ENCODE results near the gene GLIS2. TPM values are rescaled to one million over a fixed set of nuclear protein-coding genes. Genes with fewer than 3 reads are reported as not detected.
A peak's percentile ranks its signal among the peaks of the same experiment; 100 is the strongest.

GLIS2 gene
- total and polyA plus RNA-seq, 10 donors = 0.89 to 8.4 (median 3.3) TPM

DNA sequence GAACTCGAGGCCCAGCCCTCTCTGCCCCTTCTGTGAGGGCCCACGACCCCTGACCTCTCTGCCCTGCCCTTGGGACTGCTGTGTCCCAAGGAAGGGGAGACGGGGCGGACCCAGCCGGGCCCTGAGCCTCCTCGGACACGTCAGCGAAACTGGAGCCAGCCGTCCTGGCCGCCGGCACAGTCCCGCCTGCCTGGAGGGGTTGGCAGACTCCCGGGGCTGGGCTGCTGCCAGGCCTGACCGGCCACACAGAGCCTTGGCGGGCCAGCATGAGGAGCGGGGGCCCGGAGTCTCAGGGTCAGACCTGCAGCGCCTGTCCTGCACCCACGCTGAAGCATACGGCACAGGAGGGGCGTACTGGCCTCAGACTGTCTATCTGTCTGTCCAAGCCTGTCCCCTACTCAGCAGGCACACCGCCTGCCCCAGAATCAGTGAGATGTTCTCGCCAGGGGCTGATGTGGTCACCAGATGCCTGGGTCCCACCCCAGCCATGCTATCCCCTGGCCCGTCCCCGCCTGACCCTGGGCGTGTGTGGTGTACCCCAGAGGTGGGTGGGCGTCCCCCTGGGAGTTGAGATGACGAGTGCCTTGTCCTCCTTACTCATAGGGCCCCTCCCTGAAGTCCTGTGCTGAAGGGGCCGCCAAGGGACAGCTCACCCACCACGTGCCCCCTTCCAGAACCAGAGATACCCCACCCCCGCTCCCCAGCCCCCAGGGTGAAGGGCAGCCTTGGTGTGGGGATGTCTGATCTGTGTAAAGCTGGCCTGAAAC, 60.4 kb downstream of the GLIS2 start:
- peak; percentile 77 for DNase-seq
- no peak for TF ChIP-seq POLR2A (IDR thresholded peaks at IDR 0.05)
- TF ChIP-seq POLR2AphosphoS5 (IDR thresholded peaks at IDR 0.05) = peak; percentile 33 to 77 (median 52)
- TF ChIP-seq, protein P1, sequence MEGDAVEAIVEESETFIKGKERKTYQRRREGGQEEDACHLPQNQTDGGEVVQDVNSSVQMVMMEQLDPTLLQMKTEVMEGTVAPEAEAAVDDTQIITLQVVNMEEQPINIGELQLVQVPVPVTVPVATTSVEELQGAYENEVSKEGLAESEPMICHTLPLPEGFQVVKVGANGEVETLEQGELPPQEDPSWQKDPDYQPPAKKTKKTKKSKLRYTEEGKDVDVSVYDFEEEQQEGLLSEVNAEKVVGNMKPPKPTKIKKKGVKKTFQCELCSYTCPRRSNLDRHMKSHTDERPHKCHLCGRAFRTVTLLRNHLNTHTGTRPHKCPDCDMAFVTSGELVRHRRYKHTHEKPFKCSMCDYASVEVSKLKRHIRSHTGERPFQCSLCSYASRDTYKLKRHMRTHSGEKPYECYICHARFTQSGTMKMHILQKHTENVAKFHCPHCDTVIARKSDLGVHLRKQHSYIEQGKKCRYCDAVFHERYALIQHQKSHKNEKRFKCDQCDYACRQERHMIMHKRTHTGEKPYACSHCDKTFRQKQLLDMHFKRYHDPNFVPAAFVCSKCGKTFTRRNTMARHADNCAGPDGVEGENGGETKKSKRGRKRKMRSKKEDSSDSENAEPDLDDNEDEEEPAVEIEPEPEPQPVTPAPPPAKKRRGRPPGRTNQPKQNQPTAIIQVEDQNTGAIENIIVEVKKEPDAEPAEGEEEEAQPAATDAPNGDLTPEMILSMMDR (IDR thresholded peaks at IDR 0.05 in 8 of 11, conservative IDR thresholded peaks at IDR 0.05 in 3 of 11) = no peak
- intact Hi-C loops (cut with DNase I; ENCODE audit: low total_unique reads) = no loop called here
- Histone ChIP-seq H3K27me3 (replicated peaks in 1 of 7) (no peaks in the 10 kb centered on the region), H3K27ac (peak overlapping the region in 7 of 8 donors; percentile 29 to 86 (median 82)), H3K9me3 (no peaks in the 10 kb centered on the region), H3K4me3 (peak overlapping the region in 1 of 8 donors; percentile 9), H3K4me1 (peaks cover 17 to 93% (median 55%) of the 10 kb centered on the region in 6 donors), H3K36me3 (peaks cover 0 to 77% (median 19%) of the 10 kb centered on the region in 6 donors)
- WGBS, 5 donors = 75 to 91% (median 84%) methylated on average over 7 to 31 of the region's 31 CpGs

GRCh38 chr16:4376893-4377572, 61.2 kb downstream of the GLIS2 start:
- no peak for DNase-seq
- Histone ChIP-seq H3K27me3 (replicated peaks in 1 of 7) (no peaks in the 10 kb centered on the region), H3K4me3 (no peak overlapping the region), H3K36me3 (peaks cover 0 to 85% (median 26%) of the 10 kb centered on the region in 6 donors), H3K9me3 (no peaks in the 10 kb centered on the region), H3K4me1 (peaks cover 14 to 93% (median 49%) of the 10 kb centered on the region in 6 donors), H3K27ac (peak overlapping the region in 6 of 8 donors; percentile 20 to 86 (median 82))
- intact Hi-C loops (cut with DNase I; ENCODE audit: low total_unique reads) = no loop called here
- WGBS, 5 donors = 80 to 89% (median 86%) methylated on average over 18 to 27 of the region's 27 CpGs
- TF ChIP-seq, protein P1 (IDR thresholded peaks at IDR 0.05 in 8 of 11, conservative IDR thresholded peaks at IDR 0.05 in 3 of 11) = no peak
- TF ChIP-seq POLR2A (IDR thresholded peaks at IDR 0.05) (no peak), POLR2AphosphoS5 (IDR thresholded peaks at IDR 0.05) (no peak)

DNA sequence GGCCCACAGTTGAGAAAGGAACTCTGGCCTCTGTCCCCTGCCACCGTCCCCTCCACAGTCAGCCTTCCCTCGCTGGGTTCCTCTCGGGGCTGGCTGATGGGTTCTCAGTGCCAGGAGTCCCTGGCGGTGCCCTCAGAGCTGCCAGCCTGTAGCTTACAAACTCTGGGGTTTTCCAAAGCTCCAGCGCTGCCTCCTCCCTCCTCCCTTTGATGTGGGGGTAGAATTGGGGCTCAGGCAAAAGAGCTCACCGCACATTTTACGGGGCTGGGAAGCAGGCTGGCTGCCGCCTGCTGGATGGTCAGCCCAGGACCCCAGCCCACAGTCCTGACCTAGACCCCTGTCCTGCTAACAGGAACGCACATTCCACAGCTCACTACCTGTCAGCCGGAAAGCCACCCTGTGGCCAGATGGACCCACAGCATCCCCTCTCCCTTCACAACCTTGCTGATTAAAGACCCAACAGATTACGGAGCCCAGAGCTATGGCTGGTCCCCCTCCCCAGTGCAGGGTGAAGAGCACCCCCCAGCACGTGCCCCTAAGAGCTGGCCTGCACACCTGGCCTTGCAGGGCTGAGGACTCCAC, 61.8 kb downstream of the GLIS2 start:
- TF ChIP-seq, protein P1 (IDR thresholded peaks at IDR 0.05 in 8 of 11, conservative IDR thresholded peaks at IDR 0.05 in 3 of 11) = no peak
- TF ChIP-seq POLR2AphosphoS5 (IDR thresholded peaks at IDR 0.05) = peak in 1 of 3 donors; percentile 3
- TF ChIP-seq POLR2A (IDR thresholded peaks at IDR 0.05) = no peak
- H3K27ac ChIP-seq = peak overlapping the region in 4 of 8 donors; percentile 28 to 84 (median 82)
- no peaks in the 10 kb centered on the region for H3K27me3 ChIP-seq (replicated peaks in 1 of 7)
- H3K36me3 ChIP-seq = peaks cover 0 to 91% (median 32%) of the 10 kb centered on the region in 6 donors
- no peak overlapping the region for H3K4me3 ChIP-seq
- WGBS, 5 donors = 65 to 88% (median 85%) methylated on average over 5 to 12 of the region's 12 CpGs
- DNase-seq = no peak
- H3K9me3 ChIP-seq = no peaks in the 10 kb centered on the region
- intact Hi-C loops (cut with DNase I; ENCODE audit: low total_unique reads) = no loop called here
- H3K4me1 ChIP-seq = peaks cover 8 to 87% (median 42%) of the 10 kb centered on the region in 6 donors
